Epithelial cell of prostate (primary cell): ENCODE data around the gene NSUN6.

ENCODE experiments used
- DNase-seq: peaks from one replicate; pipeline ENCODE4 v3.0.0-alpha.2; 2011; ENCODE audit warnings: low read depth, low spot score
- H3K27ac ChIP-seq: fragments of 450-650 bp; 2 replicates; pipeline ENCODE4 v1.5.1; 2017; ENCODE audit warnings: mild to moderate bottlenecking

The NSUN6 gene

DNA sequence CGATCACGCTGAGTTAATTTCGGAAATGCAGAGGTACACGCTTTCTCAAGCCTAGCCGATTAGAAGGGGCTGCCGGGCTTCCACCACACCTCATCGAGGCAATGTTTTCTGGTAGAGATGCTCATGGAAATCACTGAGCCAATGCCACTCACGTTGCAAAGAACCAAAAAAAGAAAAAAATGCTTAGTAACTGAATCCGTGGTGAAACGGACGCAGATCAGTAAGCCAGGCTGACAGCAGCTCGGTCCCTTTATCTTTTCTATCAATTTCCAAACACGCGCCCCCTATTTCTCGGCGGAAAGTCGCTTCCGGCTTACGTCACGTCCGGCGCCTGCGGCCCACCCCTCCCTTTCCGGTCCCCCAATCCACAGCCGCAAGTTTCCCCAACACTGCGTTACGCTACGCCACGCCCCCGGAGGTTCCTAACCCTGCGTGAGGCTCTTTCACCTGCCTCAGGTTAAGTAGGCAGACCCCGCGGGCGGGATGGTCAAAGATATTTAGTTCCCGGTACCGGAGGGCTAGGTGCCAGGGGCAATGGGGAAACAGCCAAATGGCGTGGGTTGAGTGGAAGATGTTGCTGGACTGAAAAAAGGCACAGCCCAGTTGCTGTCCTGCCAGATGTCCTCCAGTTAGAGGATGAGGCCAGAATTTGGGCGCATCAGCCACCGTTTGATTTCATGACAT, at the start of gene NSUN6:
TSS of gene NSUN6 (minus strand) at position 264 of the 684 bp plus-strand sequence. CDS start 384 bp downstream, outside the sequence.
- H3K27ac ChIP-seq, result peak within 1 kb of the TSS; percentile 68
- DNase-seq, result peak; percentile 40

DNA sequence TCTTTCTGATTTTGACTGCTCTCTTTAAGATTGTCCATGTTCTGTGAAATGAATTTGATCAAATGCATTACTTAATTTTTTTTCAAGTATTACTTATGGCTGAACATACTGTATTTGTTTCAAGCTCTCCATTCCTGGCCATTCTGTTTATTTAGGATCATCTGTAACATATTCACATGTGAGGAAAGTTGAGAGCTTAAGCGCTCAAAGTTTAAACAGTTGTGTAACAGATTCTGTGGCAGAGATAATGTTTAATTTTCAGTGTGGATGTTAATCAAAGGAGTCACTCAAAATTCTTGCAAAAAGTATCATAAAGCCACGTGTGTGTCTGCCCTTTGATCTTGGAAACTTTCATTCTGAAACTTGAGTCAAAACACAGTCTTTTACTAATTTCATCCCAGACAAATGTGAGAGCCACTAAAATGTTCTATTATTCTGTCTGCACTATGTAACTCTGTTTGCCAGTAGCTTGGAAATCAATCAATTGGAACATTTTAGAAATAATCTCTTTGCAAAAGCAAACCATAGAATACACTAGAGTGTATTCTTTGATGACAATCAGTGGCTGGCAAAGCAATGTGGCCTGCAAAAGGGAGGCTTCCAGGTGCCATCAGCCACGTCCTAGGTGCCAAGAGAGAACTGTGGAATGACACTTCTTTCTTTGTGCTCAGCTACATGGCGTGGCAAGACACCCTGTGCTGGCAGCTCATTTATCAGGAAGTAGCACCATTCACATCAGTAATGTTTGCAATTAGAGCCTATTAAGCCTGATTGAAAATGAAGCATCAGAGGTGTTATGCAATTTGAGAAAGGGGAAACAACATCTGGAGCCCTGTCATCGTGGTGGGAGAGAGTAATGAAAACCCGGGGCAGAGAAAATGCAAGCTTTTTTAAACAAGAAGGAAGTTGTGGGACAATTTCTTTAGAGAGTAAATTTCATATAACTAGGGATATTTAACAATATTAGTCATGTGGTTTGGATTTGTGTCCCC, 48.8 kb upstream of the NSUN6 start:
- H3K27ac ChIP-seq, result no peak overlapping the region
- DNase-seq, result no peak

DNA sequence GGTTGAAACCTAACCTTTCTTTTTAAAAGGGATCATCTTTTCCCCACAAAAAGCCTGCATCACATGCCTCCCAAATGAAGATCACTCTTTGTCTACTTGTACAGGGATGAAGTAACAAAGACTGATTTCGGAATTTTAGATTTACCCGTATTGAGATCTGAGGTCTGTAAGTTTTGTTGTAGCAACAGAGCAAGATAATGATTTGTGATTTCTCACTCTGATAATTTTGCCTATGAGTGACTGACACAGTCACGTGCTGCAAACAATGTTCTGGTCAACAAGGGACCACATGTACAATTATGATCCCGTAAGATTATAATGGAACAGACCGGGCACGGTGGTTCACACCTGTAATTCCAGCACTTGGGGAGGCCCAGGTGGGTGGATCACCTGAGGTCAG, 39.2 kb upstream of the NSUN6 start:
- no peak overlapping the region for H3K27ac ChIP-seq
- no peak for DNase-seq

DNA sequence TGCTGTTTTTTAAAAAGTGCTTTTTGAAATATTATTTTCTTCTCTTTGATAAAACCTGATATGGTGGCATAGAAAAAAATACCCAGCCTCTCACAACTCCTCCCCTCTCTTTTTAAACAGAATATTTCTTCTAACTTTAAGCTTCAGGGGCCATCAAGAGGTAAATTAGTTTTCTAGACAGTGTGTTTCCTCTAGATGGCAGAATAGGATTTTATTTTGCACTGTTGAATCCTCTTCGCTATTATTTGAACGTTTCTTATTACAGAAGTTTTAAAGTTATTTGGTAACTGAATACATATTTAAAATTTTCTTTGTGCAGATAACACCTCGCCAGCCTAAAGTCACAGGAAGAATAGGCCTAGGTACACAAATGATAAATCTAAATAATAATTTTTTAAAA, 38.1 kb upstream of the NSUN6 start:
- DNase-seq, result no peak
- no peak overlapping the region for H3K27ac ChIP-seq

- H3K27ac ChIP-seq, result no peak overlapping the region
- no peak for DNase-seq
These were observed 36.3 kb upstream of the NSUN6 start for GRCh38 chr10:18687706-18688105.

- no peak for DNase-seq
These were observed 35.8 kb upstream of the NSUN6 start for GRCh38 chr10:18687195-18687594.

GRCh38 chr10:18685555-18685954, 34.2 kb upstream of the NSUN6 start:
- H3K27ac ChIP-seq, result no peak overlapping the region
- DNase-seq, result no peak

More at GRCh38 chr10:18687195-18687594, 35.8 kb upstream of the NSUN6 start:
- no peak overlapping the region for H3K27ac ChIP-seq

GRCh38 chr10:18684953-18685352, 33.6 kb upstream of the NSUN6 start:
- no peak overlapping the region for H3K27ac ChIP-seq
- DNase-seq, result no peak

DNA sequence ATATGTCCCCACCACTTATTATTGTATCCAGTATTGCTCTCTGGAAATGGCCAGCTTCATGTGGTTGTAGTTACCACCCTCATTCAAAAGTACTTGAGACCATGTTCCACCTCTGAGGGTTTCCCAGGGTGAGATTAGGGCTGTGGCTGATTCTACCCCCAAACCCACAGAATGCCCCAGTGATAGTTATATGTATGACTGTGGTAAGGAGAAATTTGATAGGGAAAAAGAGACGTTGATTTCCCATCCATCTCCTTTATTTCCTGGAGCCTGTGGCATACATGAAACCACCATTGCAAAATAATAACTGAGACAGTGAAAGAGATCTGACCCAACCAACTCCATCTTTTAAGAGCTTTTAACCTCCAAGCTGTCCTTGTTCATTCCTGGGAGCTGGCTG, 33.0 kb upstream of the NSUN6 start:
- H3K27ac ChIP-seq, result no peak overlapping the region

GRCh38 chr10:18683427-18683826, 32.0 kb upstream of the NSUN6 start:
- peak overlapping the region; percentile 92 for H3K27ac ChIP-seq
- no peak for DNase-seq

More for the DNA sequence above, 33.0 kb upstream of the NSUN6 start:
- DNase-seq, result no peak

DNA sequence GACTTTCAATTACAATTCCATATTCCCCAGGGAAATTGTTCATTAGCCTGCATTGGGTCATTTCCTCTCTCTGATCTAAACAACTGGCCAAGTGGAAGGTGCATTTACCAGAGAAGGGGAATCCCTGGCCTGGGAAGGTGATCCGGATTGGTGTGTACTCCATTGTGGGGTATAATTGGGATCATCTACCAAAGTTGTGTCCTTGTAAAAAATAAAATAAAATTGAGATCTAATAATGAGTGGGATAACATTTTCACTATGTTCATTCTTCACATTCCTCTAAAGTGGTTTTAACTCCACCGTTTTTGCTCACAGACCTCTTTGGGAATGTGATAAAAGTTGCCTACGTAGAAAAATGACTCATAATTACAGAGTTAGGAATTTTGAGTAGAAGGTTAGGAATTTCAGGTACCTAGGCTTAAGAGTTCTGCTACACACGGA, 30.6 kb upstream of the NSUN6 start:
- DNase-seq, result no peak
- peak overlapping the region; percentile 92 for H3K27ac ChIP-seq

DNA sequence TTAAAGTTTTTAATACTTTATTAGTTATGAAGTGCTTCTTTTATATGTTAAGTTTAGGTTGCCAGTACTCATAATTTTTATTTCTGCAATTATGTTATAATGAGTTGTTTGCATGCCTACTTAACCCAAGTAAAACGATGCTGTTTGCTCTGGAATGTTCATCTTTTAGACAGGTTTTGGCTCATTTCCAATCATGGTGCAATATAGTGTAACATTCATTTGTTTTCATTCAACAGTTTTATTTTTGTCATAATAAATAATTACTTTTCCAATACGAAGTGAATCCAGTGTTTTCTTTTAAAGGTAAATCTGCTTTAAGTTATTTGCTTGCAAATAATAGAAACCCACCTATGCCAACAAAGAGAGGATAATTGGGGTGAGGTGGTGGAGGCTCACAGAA, 30.0 kb upstream of the NSUN6 start:
- DNase-seq, result no peak
- peak overlapping the region; percentile 92 for H3K27ac ChIP-seq

GRCh38 chr10:18680754-18681153, 29.4 kb upstream of the NSUN6 start:
- H3K27ac ChIP-seq, result peak overlapping the region; percentile 92
- DNase-seq, result no peak

GRCh38 chr10:18675086-18675801, 23.9 kb upstream of the NSUN6 start:
- H3K27ac ChIP-seq, result no peak overlapping the region

GRCh38 chr10:18668026-18668425, 16.6 kb upstream of the NSUN6 start:
- no peak for DNase-seq

More at GRCh38 chr10:18675086-18675801, 23.9 kb upstream of the NSUN6 start:
- DNase-seq, result no peak

GRCh38 chr10:18666810-18667209, 15.4 kb upstream of the NSUN6 start:
- DNase-seq, result peak; percentile 48
- H3K27ac ChIP-seq, result peak overlapping the region; percentile 76

More at GRCh38 chr10:18668026-18668425, 16.6 kb upstream of the NSUN6 start:
- H3K27ac ChIP-seq, result peak overlapping the region; percentile 76

- H3K27ac ChIP-seq, result peak overlapping the region; percentile 76
- no peak for DNase-seq
These were observed 14.6 kb upstream of the NSUN6 start for GRCh38 chr10:18665815-18666558.

- H3K27ac ChIP-seq, result peak overlapping the region; percentile 76
- no peak for DNase-seq
These were observed 13.6 kb upstream of the NSUN6 start for GRCh38 chr10:18664841-18665478.

- DNase-seq, result no peak
- peak overlapping the region; percentile 95 for H3K27ac ChIP-seq
These were observed 9.5 kb upstream of the NSUN6 start for GRCh38 chr10:18660816-18661431.
